ENCODE results near the gene PLEKHH1.

The PLEKHH1 gene

DNA sequence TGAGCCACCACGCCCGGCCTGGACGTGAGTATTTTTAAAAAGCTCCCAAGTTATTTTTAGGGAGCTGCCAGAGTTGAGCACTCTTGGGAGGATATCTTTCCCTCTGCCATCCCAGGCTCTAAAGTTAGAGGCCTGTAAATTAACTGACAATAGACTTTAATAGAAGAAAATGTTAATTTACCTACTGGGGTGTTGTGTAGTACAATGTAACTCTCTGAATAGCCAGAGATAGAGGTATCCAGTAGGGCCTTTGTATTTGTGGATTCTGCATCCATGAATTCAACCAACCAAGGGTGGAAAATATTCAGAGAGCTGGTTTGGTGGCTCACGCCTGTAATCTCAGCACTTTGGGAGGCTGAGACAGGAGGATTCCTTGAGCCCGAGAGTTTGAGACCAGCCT is 74.6 kb downstream of the PLEKHH1 start:
- no peak for DNase-seq (ENCODE audit: low spot score)
- in situ Hi-C loops (cut with MboI; ENCODE audit: low sequenced_read_pairs, unreplicated experiment) = no loop called here
- TF ChIP-seq, protein P1, sequence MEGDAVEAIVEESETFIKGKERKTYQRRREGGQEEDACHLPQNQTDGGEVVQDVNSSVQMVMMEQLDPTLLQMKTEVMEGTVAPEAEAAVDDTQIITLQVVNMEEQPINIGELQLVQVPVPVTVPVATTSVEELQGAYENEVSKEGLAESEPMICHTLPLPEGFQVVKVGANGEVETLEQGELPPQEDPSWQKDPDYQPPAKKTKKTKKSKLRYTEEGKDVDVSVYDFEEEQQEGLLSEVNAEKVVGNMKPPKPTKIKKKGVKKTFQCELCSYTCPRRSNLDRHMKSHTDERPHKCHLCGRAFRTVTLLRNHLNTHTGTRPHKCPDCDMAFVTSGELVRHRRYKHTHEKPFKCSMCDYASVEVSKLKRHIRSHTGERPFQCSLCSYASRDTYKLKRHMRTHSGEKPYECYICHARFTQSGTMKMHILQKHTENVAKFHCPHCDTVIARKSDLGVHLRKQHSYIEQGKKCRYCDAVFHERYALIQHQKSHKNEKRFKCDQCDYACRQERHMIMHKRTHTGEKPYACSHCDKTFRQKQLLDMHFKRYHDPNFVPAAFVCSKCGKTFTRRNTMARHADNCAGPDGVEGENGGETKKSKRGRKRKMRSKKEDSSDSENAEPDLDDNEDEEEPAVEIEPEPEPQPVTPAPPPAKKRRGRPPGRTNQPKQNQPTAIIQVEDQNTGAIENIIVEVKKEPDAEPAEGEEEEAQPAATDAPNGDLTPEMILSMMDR (IDR thresholded peaks at IDR 0.05; ENCODE audit: borderline replicate concordance, control extremely low read depth, extremely low read depth, insufficient read depth, missing control alignments) = no peak

DNA sequence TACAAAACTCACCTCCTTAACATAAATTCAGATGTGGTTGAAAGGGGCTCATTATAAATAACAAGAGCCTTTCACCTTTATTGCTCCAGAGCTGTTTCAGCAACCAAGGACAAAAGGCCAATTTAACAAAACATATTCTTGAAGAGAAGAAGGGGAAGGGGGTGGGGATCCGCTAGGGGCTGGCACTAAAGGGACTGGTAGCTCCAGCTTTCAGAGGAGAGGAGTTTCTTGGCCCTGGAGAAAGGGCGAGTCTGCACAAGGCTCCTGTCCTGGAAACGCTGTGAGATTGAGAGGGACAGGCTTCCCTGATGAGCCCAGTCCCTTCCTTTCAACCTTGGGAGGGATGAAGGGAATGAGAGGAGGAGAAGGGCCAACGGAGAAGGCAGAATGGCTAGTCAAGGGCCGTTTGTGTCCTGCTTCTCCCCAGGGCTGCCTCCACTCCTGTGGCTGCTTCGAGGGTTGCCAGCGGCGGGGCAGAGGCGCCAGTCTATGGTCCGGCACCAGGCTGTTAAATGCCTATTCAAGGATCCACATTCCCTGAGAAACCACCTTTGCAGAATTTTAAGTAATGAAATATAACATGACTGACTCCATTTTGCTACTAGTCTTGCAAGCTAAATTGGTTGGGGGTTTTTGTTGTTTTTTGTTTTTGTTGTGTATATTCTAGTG is 76.7 kb downstream of the PLEKHH1 start:
- in situ Hi-C loops (cut with MboI; ENCODE audit: low sequenced_read_pairs, unreplicated experiment) = loop anchor here (10.0 kb wide), 1 partner anchor 95 kb away; the partner anchor contains the start of gene RDH12
- DNase-seq (ENCODE audit: low spot score) = no peak
- TF ChIP-seq, protein P1 (IDR thresholded peaks at IDR 0.05; ENCODE audit: borderline replicate concordance, control extremely low read depth, extremely low read depth, insufficient read depth, missing control alignments) = no peak

DNA sequence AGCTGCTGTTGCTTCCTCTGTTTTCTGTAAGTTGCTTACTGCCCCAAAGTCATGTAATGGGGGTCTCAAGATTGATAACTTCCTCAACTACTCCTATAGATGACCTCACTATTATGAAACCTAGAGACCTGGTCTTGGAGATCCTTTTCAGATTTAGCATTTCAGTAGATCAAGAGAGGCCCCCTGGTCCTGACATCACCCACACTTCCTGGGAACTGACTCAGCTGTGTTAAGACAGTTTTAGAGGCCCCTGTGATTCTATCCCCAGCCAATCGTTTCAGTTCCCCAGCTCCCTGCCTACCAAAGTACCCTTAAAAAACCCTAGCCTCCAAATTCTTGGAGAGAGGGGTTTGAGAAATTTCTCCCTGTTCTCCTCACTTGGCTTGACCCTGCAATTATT is 77.4 kb downstream of the PLEKHH1 start:
- TF ChIP-seq, protein P1 (IDR thresholded peaks at IDR 0.05; ENCODE audit: borderline replicate concordance, control extremely low read depth, extremely low read depth, insufficient read depth, missing control alignments) = no peak
- no peak for DNase-seq (ENCODE audit: low spot score)
- in situ Hi-C loops (cut with MboI; ENCODE audit: low sequenced_read_pairs, unreplicated experiment) = loop anchor here (10.0 kb wide), 1 partner anchor 94 kb away; the partner anchor contains the start of gene RDH12

DNA sequence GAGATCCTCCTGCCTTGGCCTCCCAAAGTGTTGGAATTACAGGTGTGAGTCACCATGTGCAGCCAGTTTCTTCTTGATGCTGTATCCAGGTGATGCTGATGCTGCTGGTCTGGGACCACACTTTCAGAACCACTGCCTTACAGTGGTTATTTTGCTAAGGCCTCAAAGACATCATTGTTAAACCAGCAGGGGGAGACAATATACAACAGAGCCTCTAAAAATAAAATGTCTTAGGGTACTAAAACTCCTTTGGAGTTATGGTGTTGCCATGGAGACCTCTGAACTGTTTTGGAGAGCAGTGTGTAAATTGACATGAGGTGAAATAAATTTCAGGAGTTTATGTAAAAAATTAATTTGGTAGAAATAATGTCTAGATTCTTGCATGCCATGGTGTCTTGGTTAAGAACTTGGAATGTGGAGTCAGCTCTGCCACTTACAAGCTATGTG is 85.5 kb downstream of the PLEKHH1 start:
- TF ChIP-seq, protein P1 (IDR thresholded peaks at IDR 0.05; ENCODE audit: borderline replicate concordance, control extremely low read depth, extremely low read depth, insufficient read depth, missing control alignments) = peak; percentile 56
- in situ Hi-C loops (cut with MboI; ENCODE audit: low sequenced_read_pairs, unreplicated experiment) = loop anchor here (10.0 kb wide), 1 partner anchor 86 kb away; the partner anchor contains the start of gene RDH12
- peak; percentile 69 for DNase-seq (ENCODE audit: low spot score)

DNA sequence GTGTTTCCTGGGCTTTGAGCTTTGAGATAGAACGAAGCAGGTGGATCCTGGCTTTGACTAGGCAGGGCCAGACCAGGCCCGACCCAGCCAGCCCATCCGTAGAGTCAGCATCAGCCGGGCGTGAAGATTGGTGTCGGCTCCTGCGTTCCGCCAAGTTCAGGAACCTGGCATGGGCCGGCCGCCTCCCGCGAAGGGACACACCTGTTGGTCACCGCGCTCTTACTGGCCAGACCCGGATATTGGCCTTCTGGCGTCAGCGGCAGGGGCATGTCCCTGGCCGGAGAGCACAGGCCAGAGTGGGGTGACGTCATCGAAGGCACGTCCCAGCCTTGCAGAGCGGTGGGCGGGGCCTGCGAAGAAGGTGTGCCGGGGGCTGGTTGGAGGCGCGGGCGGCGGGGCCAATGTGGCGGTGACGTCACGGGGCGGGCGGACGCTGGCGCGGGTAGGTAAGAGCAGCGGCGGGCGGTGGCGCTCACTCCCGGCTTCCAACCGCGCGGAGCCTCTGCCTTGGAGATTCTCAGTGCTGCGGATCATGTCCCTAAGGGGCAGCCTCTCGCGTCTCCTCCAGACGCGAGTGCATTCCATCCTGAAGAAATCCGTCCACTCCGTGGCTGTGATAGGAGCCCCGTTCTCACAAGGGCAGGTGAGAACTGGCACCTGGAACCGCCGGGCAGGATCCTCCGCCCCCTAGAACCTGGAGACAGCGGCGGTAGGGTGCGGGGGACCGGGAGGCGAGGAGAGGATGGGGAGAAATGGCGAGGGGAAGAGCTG is 86.5 kb downstream of the PLEKHH1 start, which contains the start of gene ARG2:
ARG2 (plus strand) TSS at position 475 of the 771 bp plus-strand sequence; CDS start at position 533, 58 bp downstream.
- TF ChIP-seq, protein P1 (IDR thresholded peaks at IDR 0.05; ENCODE audit: borderline replicate concordance, control extremely low read depth, extremely low read depth, insufficient read depth, missing control alignments) = peak; percentile 25
- DNase-seq (ENCODE audit: low spot score) = peak; percentile 98
- in situ Hi-C loops (cut with MboI; ENCODE audit: low sequenced_read_pairs, unreplicated experiment) = loop anchor here (10.0 kb wide), 1 partner anchor 85 kb away; the partner anchor contains the start of gene RDH12

GRCh38 chr14:67620217-67620785 is 87.2 kb downstream of the PLEKHH1 start:
- no peak for DNase-seq (ENCODE audit: low spot score)
- TF ChIP-seq, protein P1 (IDR thresholded peaks at IDR 0.05; ENCODE audit: borderline replicate concordance, control extremely low read depth, extremely low read depth, insufficient read depth, missing control alignments) = no peak
- in situ Hi-C loops (cut with MboI; ENCODE audit: low sequenced_read_pairs, unreplicated experiment) = no loop called here

Measured in GM13976 (cell line).